T-helper 17 cell (primary cell): ENCODE results near the gene TLDC2. TPM values are rescaled to one million over a fixed set of nuclear protein-coding genes. Genes with fewer than 3 reads are reported as not detected.
A peak's percentile ranks its signal among the peaks of the same experiment; 100 is the strongest.
"Not testable (repeated sequence)": the region's sequence is repeated elsewhere in the genome, so short reads cannot be mapped to it uniquely, and the experiment has no call there.

ENCODE experiments used
- ATAC-seq: fragments of 150-1000 bp; cut with Tn5 transposase; 2 replicates; pipeline ENCODE4 v1.10.0; 2021; ENCODE audit warnings: mild to moderate bottlenecking, moderate library complexity
- DNase-seq, 3 donors: peaks; one replicate each; pipeline versions ENCODE4 v3.0.0 to v3.0.0-alpha.2; 2020 to 2021
- H3K9me3 ChIP-seq: one replicate; pipeline ENCODE4 v1.7.0; 2013; ENCODE audit warnings: low read length, mild to moderate bottlenecking; ENCODE audit not compliant: control insufficient read depth, poor library complexity, severe bottlenecking
- H3K27ac Mint-ChIP-seq: one replicate; pipeline ENCODE4 v1.8.0; 2022; ENCODE audit warnings: mild to moderate bottlenecking, moderate library complexity, mixed read lengths
- H3K27me3 Mint-ChIP-seq: one replicate; pipeline ENCODE4 v1.8.0; 2022; ENCODE audit warnings: mixed read lengths
- H3K36me3 Mint-ChIP-seq: one replicate; pipeline ENCODE4 v1.8.0; 2022; ENCODE audit warnings: low read depth, mixed read lengths
- H3K4me1 Mint-ChIP-seq: one replicate; pipeline ENCODE4 v1.8.0; 2022; ENCODE audit warnings: mild to moderate bottlenecking, mixed read lengths
- H3K4me3 Mint-ChIP-seq: one replicate; pipeline ENCODE4 v1.8.0; 2022; ENCODE audit warnings: mild to moderate bottlenecking, moderate library complexity, mixed read lengths
- total RNA-seq, 4 donors: library from RNA in 2 of 4; stranded (reverse) in 2 of 4; gene quantifications; one replicate each; pipeline ENCODE4 v1.2.3 and lab custom pipeline; 2022 to 2026

Gene TLDC2
- total RNA-seq: not detected
- total RNA-seq (lab: John Stamatoyannopoulos, UW): 0 to 0.08 reads per million in 2 donors

- ATAC-seq (no peak), DNase-seq (no peak)
- H3K4me3 Mint-ChIP-seq: no peak within 1 kb of the TSS
- H3K36me3 Mint-ChIP-seq: peaks cover 3% of the 10 kb centered on the region
- no peak within 1 kb of the TSS for H3K27ac Mint-ChIP-seq
- H3K4me1 Mint-ChIP-seq: peaks cover 10% of the 10 kb centered on the region
- no peaks in the 10 kb centered on the region for H3K9me3 ChIP-seq
- H3K27me3 Mint-ChIP-seq: no peaks in the 10 kb centered on the region
Measured at GRCh38 chr20:36875702-36876472, at the start of gene TLDC2. TLDC2 (plus strand) TSS chr20:36876138; CDS start chr20:36876175, 37 bp downstream.

- Mint-ChIP-seq H3K4me3 (no peak overlapping the region), H3K36me3 (peaks cover 2% of the 10 kb centered on the region), H3K4me1 (no peaks in the 10 kb centered on the region), H3K27ac (no peak overlapping the region), H3K27me3 (no peaks in the 10 kb centered on the region)
- no peak for ATAC-seq
- H3K9me3 ChIP-seq: no peaks in the 10 kb centered on the region
- no peak for DNase-seq
Measured at GRCh38 chr20:36826554-36827244, 49.2 kb upstream of the TLDC2 start.

- no peak for ATAC-seq
Measured at GRCh38 chr20:36827541-36828279, 48.2 kb upstream of the TLDC2 start.

GRCh38 chr20:36830791-36831691 is 44.9 kb upstream of the TLDC2 start:
- Mint-ChIP-seq H3K4me3 (no peak overlapping the region), H3K4me1 (peaks cover 8% of the 10 kb centered on the region), H3K27ac (no peak overlapping the region), H3K27me3 (no peaks in the 10 kb centered on the region), H3K36me3 (peaks cover 2% of the 10 kb centered on the region)
- H3K9me3 ChIP-seq: no peaks in the 10 kb centered on the region
- ATAC-seq (no peak), DNase-seq (no peak)

More at GRCh38 chr20:36827541-36828279, 48.2 kb upstream of the TLDC2 start:
- no peak overlapping the region for H3K4me3 Mint-ChIP-seq
- H3K27me3 Mint-ChIP-seq: no peaks in the 10 kb centered on the region
- no peak for DNase-seq
- H3K4me1 Mint-ChIP-seq: no peaks in the 10 kb centered on the region
- peaks cover 2% of the 10 kb centered on the region for H3K36me3 Mint-ChIP-seq
- H3K27ac Mint-ChIP-seq: no peak overlapping the region
- H3K9me3 ChIP-seq: no peaks in the 10 kb centered on the region

GRCh38 chr20:36832791-36833190 is 43.1 kb upstream of the TLDC2 start:
- Mint-ChIP-seq H3K4me1 (peaks cover 9% of the 10 kb centered on the region), H3K27ac (no peak overlapping the region), H3K36me3 (no peaks in the 10 kb centered on the region), H3K27me3 (no peaks in the 10 kb centered on the region), H3K4me3 (no peak overlapping the region)
- no peaks in the 10 kb centered on the region for H3K9me3 ChIP-seq
- DNase-seq: no peak
- ATAC-seq: no peak

GRCh38 chr20:36833275-36834020 is 42.5 kb upstream of the TLDC2 start:
- H3K9me3 ChIP-seq: no peaks in the 10 kb centered on the region
- ATAC-seq (no peak), DNase-seq (no peak)
- Mint-ChIP-seq H3K36me3 (no peaks in the 10 kb centered on the region), H3K4me3 (no peak overlapping the region), H3K4me1 (peaks cover 9% of the 10 kb centered on the region), H3K27me3 (no peaks in the 10 kb centered on the region), H3K27ac (no peak overlapping the region)

GRCh38 chr20:36835025-36835424 is 40.9 kb upstream of the TLDC2 start:
- no peaks in the 10 kb centered on the region for H3K27me3 Mint-ChIP-seq
- no peak for DNase-seq
- no peak overlapping the region for H3K27ac Mint-ChIP-seq

GRCh38 chr20:36835453-36836198 is 40.3 kb upstream of the TLDC2 start:
- no peaks in the 10 kb centered on the region for H3K36me3 Mint-ChIP-seq

More at GRCh38 chr20:36835025-36835424, 40.9 kb upstream of the TLDC2 start:
- no peaks in the 10 kb centered on the region for H3K9me3 ChIP-seq
- ATAC-seq: no peak
- H3K4me3 Mint-ChIP-seq: peak overlapping the region; percentile 84
- peaks cover 9% of the 10 kb centered on the region for H3K4me1 Mint-ChIP-seq
- H3K36me3 Mint-ChIP-seq: no peaks in the 10 kb centered on the region

GRCh38 chr20:36836591-36837269 is 39.2 kb upstream of the TLDC2 start:
- H3K36me3 Mint-ChIP-seq: no peaks in the 10 kb centered on the region
- no peaks in the 10 kb centered on the region for H3K27me3 Mint-ChIP-seq

More at GRCh38 chr20:36835453-36836198, 40.3 kb upstream of the TLDC2 start:
- H3K4me3 Mint-ChIP-seq: peak overlapping the region; percentile 84
- ATAC-seq (peak; percentile 99), DNase-seq (peak; percentile 68 to 72 (median 68))
- peaks cover 9% of the 10 kb centered on the region for H3K4me1 Mint-ChIP-seq
- peak overlapping the region; percentile 53 for H3K27ac Mint-ChIP-seq
- H3K27me3 Mint-ChIP-seq: no peaks in the 10 kb centered on the region
- no peaks in the 10 kb centered on the region for H3K9me3 ChIP-seq

GRCh38 chr20:36838376-36838775 is 37.6 kb upstream of the TLDC2 start:
- not testable (repeated sequence) for H3K9me3 ChIP-seq, DNase-seq, H3K36me3 Mint-ChIP-seq, H3K27me3 Mint-ChIP-seq, H3K27ac Mint-ChIP-seq, H3K4me3 Mint-ChIP-seq
- ATAC-seq: peak; percentile 17
- H3K4me1 Mint-ChIP-seq: peaks cover 15% of the 10 kb centered on the region

More at GRCh38 chr20:36836591-36837269, 39.2 kb upstream of the TLDC2 start:
- Mint-ChIP-seq H3K4me1 (peaks cover 11% of the 10 kb centered on the region), H3K4me3 (no peak overlapping the region), H3K27ac (peak overlapping the region; percentile 72)
- H3K9me3 ChIP-seq: no peaks in the 10 kb centered on the region
- DNase-seq: no peak
- no peak for ATAC-seq

GRCh38 chr20:36839150-36839549 is 36.8 kb upstream of the TLDC2 start:
- no peaks in the 10 kb centered on the region for H3K27me3 Mint-ChIP-seq
- no peak for ATAC-seq
- no peak for DNase-seq
- H3K9me3 ChIP-seq: no peaks in the 10 kb centered on the region
- H3K4me3 Mint-ChIP-seq: no peak overlapping the region
- H3K36me3 Mint-ChIP-seq: no peaks in the 10 kb centered on the region
- peaks cover 17% of the 10 kb centered on the region for H3K4me1 Mint-ChIP-seq
- no peak overlapping the region for H3K27ac Mint-ChIP-seq
